H9 (cell line): ENCODE results near the gene NFATC4. TPM values are rescaled to one million over a fixed set of nuclear protein-coding genes. Genes with fewer than 3 reads are reported as not detected.

Experiments
- DNase-seq: peaks from one replicate; pipeline ENCODE4 v3.0.0-alpha.2; 2017
- H2AFZ ChIP-seq: one replicate; pipeline ENCODE4 v1.6.1; 2013; ENCODE audit warnings: mild to moderate bottlenecking, low read length, control low read depth, moderate library complexity
- H2AK5ac ChIP-seq: 2 replicates; pipeline ENCODE4 v1.6.1; 2013; ENCODE audit warnings: low read length, control low read depth, mixed read lengths; ENCODE audit not compliant: insufficient read length
- H2BK120ac ChIP-seq: one replicate; pipeline ENCODE4 v1.6.1; 2013; ENCODE audit warnings: low read depth, mild to moderate bottlenecking, low read length, control low read depth, inconsistent platforms; ENCODE audit not compliant: poor library complexity, severe bottlenecking
- H2BK12ac ChIP-seq: 2 replicates; pipeline ENCODE4 v1.6.1; 2013; ENCODE audit warnings: low read length, control low read depth, mixed read lengths, low read depth; ENCODE audit not compliant: insufficient read length
- H2BK15ac ChIP-seq: 2 replicates; pipeline ENCODE4 v1.6.1; 2013; ENCODE audit warnings: low read depth, low read length, control low read depth
- H2BK20ac ChIP-seq: one replicate; pipeline ENCODE4 v1.6.1; 2013; ENCODE audit warnings: low read depth, mild to moderate bottlenecking, low read length, control low read depth, inconsistent platforms; ENCODE audit not compliant: poor library complexity, severe bottlenecking
- H2BK5ac ChIP-seq: 2 replicates; pipeline ENCODE4 v1.6.1; 2013; ENCODE audit warnings: low read length, control low read depth, mixed read lengths; ENCODE audit not compliant: insufficient read length
- H3K14ac ChIP-seq: 2 replicates; pipeline ENCODE4 v1.6.1; 2013; ENCODE audit warnings: low read length, control low read depth; ENCODE audit not compliant: insufficient read depth
- H3K18ac ChIP-seq: 2 replicates; pipeline ENCODE4 v1.6.1; 2013; ENCODE audit warnings: low read depth, mild to moderate bottlenecking, mixed read lengths, low read length, control low read depth; ENCODE audit not compliant: insufficient read length
- H3K23ac ChIP-seq: 2 replicates; pipeline ENCODE4 v1.6.1; 2013; ENCODE audit warnings: low read length, control low read depth, mixed read lengths, low read depth; ENCODE audit not compliant: insufficient read length
- H3K23me2 ChIP-seq: 2 replicates; pipeline ENCODE4 v1.6.1; 2013; ENCODE audit warnings: low read depth, mild to moderate bottlenecking, mixed read lengths, low read length, control low read depth; ENCODE audit not compliant: insufficient read length, poor library complexity, severe bottlenecking
- H3K27ac ChIP-seq: 2 replicates; pipeline ENCODE4 v1.5.1; 2013; ENCODE audit warnings: low read length, control low read depth, mixed read lengths, low read depth; ENCODE audit not compliant: insufficient read length
- H3K27me3 ChIP-seq: 2 replicates; pipeline ENCODE4 v1.6.1; 2013; ENCODE audit warnings: low read length, control low read depth, inconsistent platforms; ENCODE audit not compliant: insufficient read depth
- H3K4ac ChIP-seq: 2 replicates; pipeline ENCODE4 v1.6.1; 2013; ENCODE audit warnings: low read depth, mild to moderate bottlenecking, control low read depth, inconsistent platforms, low read length, moderate library complexity
- H3K4me1 ChIP-seq: 2 replicates; pipeline ENCODE4 v1.6.1; 2013; ENCODE audit warnings: low read length, control low read depth, inconsistent platforms; ENCODE audit not compliant: insufficient read depth
- H3K4me2 ChIP-seq: 2 replicates; pipeline ENCODE4 v1.6.1; 2013; ENCODE audit warnings: low read length, control low read depth, mixed read lengths; ENCODE audit not compliant: insufficient read length, insufficient read depth
- H3K56ac ChIP-seq: 2 replicates; pipeline ENCODE4 v1.6.1; 2013; ENCODE audit warnings: low read depth, mild to moderate bottlenecking, mixed read lengths, low read length, control low read depth; ENCODE audit not compliant: insufficient read length
- H3K79me1 ChIP-seq: 2 replicates; pipeline ENCODE4 v1.6.1; 2013; ENCODE audit warnings: low read depth, mild to moderate bottlenecking, moderate library complexity, low read length, control low read depth, inconsistent platforms; ENCODE audit not compliant: insufficient read depth, poor library complexity, severe bottlenecking
- H3K79me2 ChIP-seq: 2 replicates; pipeline ENCODE4 v1.6.1; 2013; ENCODE audit warnings: low read length, control low read depth, inconsistent platforms; ENCODE audit not compliant: insufficient read depth
- H3K9ac ChIP-seq: 2 replicates; pipeline ENCODE4 v1.6.1; 2013; ENCODE audit warnings: low read length, control low read depth, mixed read lengths; ENCODE audit not compliant: insufficient read length; ENCODE audit errors: extremely low read depth
- H3K9me3 ChIP-seq: one replicate; pipeline ENCODE4 v1.6.1; 2013; ENCODE audit warnings: low read depth, low read length, inconsistent platforms; ENCODE audit not compliant: control insufficient read depth
- H3T11ph ChIP-seq: one replicate; pipeline ENCODE4 v1.6.1; 2013; ENCODE audit warnings: mild to moderate bottlenecking, low read length, control low read depth, inconsistent platforms
- H4K20me1 ChIP-seq: one replicate; pipeline ENCODE4 v1.6.1; 2013; ENCODE audit not compliant: control insufficient read depth, insufficient read length, insufficient read depth
- H4K5ac ChIP-seq: 2 replicates; pipeline ENCODE4 v1.6.1; 2013; ENCODE audit warnings: low read depth, mild to moderate bottlenecking, mixed read lengths, low read length, control low read depth; ENCODE audit not compliant: insufficient read length
- H4K8ac ChIP-seq: replicated peaks from 2 replicates; pipeline ENCODE4 v1.6.1; 2013; ENCODE audit warnings: low read length, control low read depth, mixed read lengths, low read depth; ENCODE audit not compliant: insufficient read length
- H4K91ac ChIP-seq: 2 replicates; pipeline ENCODE4 v1.6.1; 2013; ENCODE audit warnings: low read depth, mild to moderate bottlenecking, moderate library complexity, mixed read lengths, low read length, control low read depth; ENCODE audit not compliant: insufficient read length
- H3K27ac Mint-ChIP-seq, 3 experiments: 2 replicates in 2 of 3; 3 replicates in 1 of 3; pipeline ENCODE4 v1.8.0; 2020 to 2021; ENCODE audit warnings: mixed read lengths in 3 of 3, mild to moderate bottlenecking in 1 of 3, moderate library complexity in 1 of 3
- H3K27me3 Mint-ChIP-seq: 2 replicates; pipeline ENCODE4 v1.8.0; 2021; ENCODE audit warnings: low read depth, mild to moderate bottlenecking, moderate library complexity, mixed read lengths
- H3K36me3 Mint-ChIP-seq, 3 experiments: 2 replicates in 2 of 3; 3 replicates in 1 of 3; pipeline ENCODE4 v1.8.0; 2020 to 2021; ENCODE audit warnings: low read depth in 3 of 3, mixed read lengths in 3 of 3; ENCODE audit not compliant: insufficient read depth in 1 of 3
- H3K4me1 Mint-ChIP-seq, 2 experiments: 2 replicates each; pipeline ENCODE4 v1.8.0; 2020; ENCODE audit warnings: mixed read lengths in 2 of 2
- H3K4me3 Mint-ChIP-seq, 2 experiments: 2 replicates in 1 of 2; 3 replicates in 1 of 2; pipeline ENCODE4 v1.8.0; 2020 to 2021; ENCODE audit warnings: mild to moderate bottlenecking in 2 of 2, mixed read lengths in 2 of 2, moderate library complexity in 1 of 2
- H3K9me3 Mint-ChIP-seq, 2 experiments: 2 replicates in 1 of 2; 3 replicates in 1 of 2; pipeline ENCODE4 v1.8.0; 2020; ENCODE audit warnings: mild to moderate bottlenecking in 2 of 2, mixed read lengths in 2 of 2, moderate library complexity in 1 of 2
- WGBS: extraction: QIAGEN DNeasy Blood & Tissue Kit; methylation state at CpG from one replicate; pipeline ENCODE4 v1.1.7; 2013; ENCODE audit warnings: missing lambda C conversion rate, low lambda C conversion rate, mixed read lengths; ENCODE audit not compliant: insufficient read length; ENCODE audit errors: extremely low coverage; 5-methylcytosine and 5-hydroxymethylcytosine counted together
- total RNA-seq: library from RNA; stranded (reverse); gene quantifications from 2 replicates; pipeline ENCODE4 v1.2.1, GENCODE V29; 2021
- TF ChIP-seq, protein P1 (sequence below): fragments of 200-600 bp; sonication (generic); conservative IDR thresholded peaks from 3 replicates; pipeline ENCODE4 v1.8.0; 2021; ENCODE audit warnings: antibody characterized with exemption, mild to moderate bottlenecking

NFATC4 gene
- total RNA-seq, 1 experiment from 2014 or later, result 46.4 TPM

DNA sequence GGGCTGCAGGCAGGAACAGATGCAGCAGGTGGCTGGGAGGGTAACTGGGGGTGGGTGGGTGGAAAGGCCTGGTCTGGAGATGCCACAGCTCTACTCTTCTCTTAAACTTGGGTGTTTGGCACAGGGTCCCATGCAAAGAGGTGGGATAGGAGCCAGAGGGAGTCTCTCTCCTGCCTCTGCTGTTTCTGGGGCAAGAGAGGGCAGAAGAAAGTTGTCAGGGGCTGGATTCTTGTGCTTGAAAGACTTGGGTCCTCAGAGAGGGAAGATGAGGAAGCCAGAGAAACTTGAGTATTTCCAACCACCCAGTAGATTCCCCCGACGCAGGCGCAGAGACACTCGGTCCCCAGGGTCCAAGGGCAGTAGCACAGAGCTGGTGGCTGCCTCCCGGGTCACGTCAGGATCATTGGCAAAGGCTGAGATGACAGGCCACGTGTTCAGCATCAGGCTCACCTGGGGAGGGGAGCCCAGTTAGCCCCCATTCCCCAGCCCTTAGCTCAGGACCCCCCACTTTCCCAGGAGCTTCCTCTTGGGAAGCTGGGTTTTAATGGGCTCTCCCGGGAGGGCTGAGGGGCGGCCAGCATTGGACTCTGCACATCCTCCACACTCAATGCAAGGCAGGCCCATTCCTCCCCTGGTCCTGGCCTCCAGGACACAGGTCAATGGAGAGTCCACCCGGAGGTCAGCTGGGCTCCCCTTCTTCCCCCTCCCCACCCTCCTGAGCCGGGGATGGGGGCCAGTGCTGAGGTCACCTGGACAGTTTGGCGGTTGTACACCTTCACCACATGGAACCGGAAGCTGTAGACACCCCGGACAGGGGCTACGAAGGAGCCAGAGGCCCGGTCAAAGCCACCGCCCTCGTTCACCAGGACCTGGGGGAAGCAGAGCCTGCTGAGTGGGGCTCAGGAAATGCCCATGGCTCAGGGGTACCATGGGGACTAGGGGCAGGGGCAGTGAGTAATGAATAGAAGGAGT, 59.8 kb downstream of the NFATC4 start:
- no peak overlapping the region for H2AFZ ChIP-seq
- TF ChIP-seq, protein P1, sequence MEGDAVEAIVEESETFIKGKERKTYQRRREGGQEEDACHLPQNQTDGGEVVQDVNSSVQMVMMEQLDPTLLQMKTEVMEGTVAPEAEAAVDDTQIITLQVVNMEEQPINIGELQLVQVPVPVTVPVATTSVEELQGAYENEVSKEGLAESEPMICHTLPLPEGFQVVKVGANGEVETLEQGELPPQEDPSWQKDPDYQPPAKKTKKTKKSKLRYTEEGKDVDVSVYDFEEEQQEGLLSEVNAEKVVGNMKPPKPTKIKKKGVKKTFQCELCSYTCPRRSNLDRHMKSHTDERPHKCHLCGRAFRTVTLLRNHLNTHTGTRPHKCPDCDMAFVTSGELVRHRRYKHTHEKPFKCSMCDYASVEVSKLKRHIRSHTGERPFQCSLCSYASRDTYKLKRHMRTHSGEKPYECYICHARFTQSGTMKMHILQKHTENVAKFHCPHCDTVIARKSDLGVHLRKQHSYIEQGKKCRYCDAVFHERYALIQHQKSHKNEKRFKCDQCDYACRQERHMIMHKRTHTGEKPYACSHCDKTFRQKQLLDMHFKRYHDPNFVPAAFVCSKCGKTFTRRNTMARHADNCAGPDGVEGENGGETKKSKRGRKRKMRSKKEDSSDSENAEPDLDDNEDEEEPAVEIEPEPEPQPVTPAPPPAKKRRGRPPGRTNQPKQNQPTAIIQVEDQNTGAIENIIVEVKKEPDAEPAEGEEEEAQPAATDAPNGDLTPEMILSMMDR, result no peak
- H3K4me2 ChIP-seq, result no peak overlapping the region
- no peak overlapping the region for H2BK15ac ChIP-seq
- H3K36me3 Mint-ChIP-seq, result peaks cover 0 to 9% (median 5%) of the 10 kb centered on the region in 3 experiments; a peak in 5 of 7 replicates
- no peak overlapping the region for H2BK5ac ChIP-seq
- no peaks in the 10 kb centered on the region for H3K79me2 ChIP-seq
- H3K4ac ChIP-seq, result no peak overlapping the region
- H3K23me2 ChIP-seq, result peaks cover 7% of the 10 kb centered on the region
- H3K4me1 ChIP-seq, result peaks cover 3% of the 10 kb centered on the region; the same call in 1 of the 2 replicates
- WGBS, result no CpG with 5 or more reads among the region's 18 CpGs
- H2BK120ac ChIP-seq, result no peak overlapping the region
- no peaks in the 10 kb centered on the region for H3K79me1 ChIP-seq
- H3K56ac ChIP-seq, result no peak overlapping the region
- no peak overlapping the region for H3T11ph ChIP-seq
- H4K20me1 ChIP-seq, result peaks cover 2% of the 10 kb centered on the region
- H3K4me1 Mint-ChIP-seq, result peaks cover 29 to 30% of the 10 kb centered on the region in 2 experiments
- H4K91ac ChIP-seq, result no peak overlapping the region
- H2BK20ac ChIP-seq, result no peak overlapping the region
- no peak overlapping the region for H3K9ac ChIP-seq
- H3K4me3 Mint-ChIP-seq, result peak overlapping the region in 1 of 2 experiments; percentile 42; a peak in 1 of 5 replicates
- H3K9me3 ChIP-seq, result no peaks in the 10 kb centered on the region
- peaks cover 8% of the 10 kb centered on the region for H3K27me3 Mint-ChIP-seq
- no peak overlapping the region for H4K8ac ChIP-seq
- H3K27me3 ChIP-seq, result peaks cover 2% of the 10 kb centered on the region; the same call in 1 of the 2 replicates
- H2AK5ac ChIP-seq, result no peak overlapping the region
- no peak overlapping the region for H4K5ac ChIP-seq
- no peaks in the 10 kb centered on the region for H3K9me3 Mint-ChIP-seq
- H3K18ac ChIP-seq, result no peak overlapping the region
- no peak overlapping the region for H3K14ac ChIP-seq
- H3K23ac ChIP-seq, result no peak overlapping the region
- no peak overlapping the region for H3K27ac ChIP-seq
- no peak for DNase-seq
- H3K27ac Mint-ChIP-seq, result no peak overlapping the region
- H2BK12ac ChIP-seq, result no peak overlapping the region
